Retina (tissue), 1 donor: Measurements from ENCODE around the gene NQO1.

Experiments used
- DNase-seq: peaks from one replicate; pipeline ENCODE4 v3.0.0-alpha.2; 2016

Gene NQO1

DNA sequence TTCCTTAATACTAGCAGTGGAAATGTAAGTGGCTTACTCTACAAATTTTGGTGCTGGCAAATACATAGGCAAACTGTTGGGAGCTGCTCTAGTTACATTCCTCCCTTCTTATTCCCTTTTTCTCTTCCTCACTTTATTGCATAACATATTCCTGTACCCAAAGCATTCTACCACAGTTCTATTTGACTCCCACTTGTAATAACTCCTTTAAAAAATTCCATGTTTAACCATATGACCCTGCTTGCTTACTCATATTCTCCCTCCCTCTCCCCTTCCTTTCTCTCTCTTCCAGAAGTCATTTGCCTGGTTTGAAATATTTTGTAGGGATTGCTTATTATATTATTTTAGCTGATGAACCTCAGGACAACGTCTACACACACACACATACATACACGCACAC is 22.7 kb downstream of the NQO1 start:
- DNase-seq, result no peak

DNA sequence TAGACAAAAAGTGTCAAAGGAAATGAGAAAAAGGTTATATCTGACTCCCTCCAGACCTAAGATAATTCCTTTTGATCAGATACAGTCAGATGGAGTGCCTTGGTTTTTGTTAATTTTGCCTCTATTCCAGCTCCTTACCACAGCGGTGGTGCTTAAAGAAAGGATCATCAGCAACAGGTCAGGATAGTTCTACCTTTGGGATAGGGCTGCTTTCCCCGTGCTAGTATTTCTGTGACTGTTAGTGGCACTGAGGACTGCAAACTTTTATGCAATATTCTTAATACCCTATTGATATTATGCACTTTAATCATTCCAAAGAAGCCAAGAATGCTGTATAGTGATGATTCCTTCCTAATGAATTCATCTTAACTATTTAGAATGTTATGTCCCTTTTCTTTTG is 24.5 kb downstream of the NQO1 start:
- DNase-seq, result no peak

DNA sequence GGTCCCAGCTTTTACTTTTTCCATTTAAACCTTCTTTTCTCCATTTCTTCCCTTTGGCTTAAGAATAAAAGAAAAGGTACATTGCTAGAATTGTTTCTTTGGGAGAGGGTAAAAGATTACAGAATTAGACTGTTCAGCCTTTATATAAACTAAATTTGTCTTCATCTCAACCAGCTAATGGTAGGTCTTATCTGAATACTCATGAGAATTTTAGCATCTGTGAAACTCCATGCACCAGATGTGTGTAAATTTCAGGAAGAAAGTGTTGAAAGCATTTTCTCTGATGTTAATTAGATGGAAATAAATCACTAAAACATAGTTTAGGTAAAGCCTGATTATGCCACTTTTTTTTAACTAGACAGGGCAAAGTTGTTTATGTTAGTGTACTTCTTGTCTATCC is 24.9 kb downstream of the NQO1 start:
- DNase-seq, result no peak

DNA sequence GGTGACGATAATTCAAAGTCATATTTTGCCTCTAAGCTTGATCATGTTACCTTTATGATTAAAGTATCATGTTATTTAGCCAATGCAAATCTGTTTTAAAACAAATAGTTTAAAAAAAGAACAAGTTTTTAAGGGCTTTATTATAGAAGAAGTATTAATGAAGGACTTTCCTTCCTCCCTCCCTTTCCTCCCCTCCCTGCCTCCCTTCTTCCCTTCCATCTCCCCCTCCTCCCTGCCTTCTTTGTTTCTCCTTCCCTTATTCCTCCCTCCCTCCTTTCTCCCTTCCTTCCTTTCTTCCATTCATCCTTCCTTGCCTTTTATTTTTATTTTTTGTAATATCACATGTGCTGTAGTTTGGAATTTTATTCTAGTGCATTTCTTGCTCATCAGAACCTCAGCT is 26.4 kb downstream of the NQO1 start:
- no peak for DNase-seq

DNA sequence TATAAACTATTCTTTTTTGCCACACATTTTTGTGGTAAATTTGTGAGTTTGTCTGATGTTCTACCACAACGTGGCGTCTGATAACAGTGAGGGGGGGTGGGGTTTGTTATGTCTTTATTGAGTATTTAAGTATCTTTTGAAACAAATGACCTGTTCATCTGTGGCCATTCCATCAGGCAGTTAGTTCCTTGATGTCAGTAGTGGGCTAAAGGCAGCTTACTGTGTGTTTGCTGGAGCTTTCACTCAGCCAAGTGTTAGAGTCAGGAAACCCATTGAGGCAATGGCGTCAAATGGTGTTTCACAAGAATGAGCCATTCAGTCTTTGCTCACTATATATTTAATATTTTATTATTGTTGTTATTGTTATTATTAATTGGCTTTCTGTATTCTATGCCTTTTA is 28.0 kb downstream of the NQO1 start:
- no peak for DNase-seq

DNA sequence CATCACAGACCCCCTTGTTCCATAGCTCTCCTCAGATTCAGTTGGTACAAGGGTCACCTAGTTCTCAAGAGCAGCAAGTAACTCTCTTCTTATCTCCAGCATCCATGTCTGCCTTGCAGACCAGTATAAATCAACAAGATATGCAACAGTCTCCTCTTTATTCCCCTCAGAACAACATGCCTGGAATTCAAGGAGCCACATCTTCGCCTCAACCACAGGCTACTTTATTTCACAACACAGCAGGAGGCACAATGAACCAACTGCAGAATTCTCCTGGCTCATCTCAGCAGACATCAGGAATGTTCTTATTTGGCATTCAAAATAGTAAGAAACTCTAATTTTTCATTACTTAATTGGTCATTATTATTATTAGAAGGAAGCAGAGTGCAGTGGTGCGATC is 32.4 kb downstream of the NQO1 start:
- DNase-seq, result no peak

DNA sequence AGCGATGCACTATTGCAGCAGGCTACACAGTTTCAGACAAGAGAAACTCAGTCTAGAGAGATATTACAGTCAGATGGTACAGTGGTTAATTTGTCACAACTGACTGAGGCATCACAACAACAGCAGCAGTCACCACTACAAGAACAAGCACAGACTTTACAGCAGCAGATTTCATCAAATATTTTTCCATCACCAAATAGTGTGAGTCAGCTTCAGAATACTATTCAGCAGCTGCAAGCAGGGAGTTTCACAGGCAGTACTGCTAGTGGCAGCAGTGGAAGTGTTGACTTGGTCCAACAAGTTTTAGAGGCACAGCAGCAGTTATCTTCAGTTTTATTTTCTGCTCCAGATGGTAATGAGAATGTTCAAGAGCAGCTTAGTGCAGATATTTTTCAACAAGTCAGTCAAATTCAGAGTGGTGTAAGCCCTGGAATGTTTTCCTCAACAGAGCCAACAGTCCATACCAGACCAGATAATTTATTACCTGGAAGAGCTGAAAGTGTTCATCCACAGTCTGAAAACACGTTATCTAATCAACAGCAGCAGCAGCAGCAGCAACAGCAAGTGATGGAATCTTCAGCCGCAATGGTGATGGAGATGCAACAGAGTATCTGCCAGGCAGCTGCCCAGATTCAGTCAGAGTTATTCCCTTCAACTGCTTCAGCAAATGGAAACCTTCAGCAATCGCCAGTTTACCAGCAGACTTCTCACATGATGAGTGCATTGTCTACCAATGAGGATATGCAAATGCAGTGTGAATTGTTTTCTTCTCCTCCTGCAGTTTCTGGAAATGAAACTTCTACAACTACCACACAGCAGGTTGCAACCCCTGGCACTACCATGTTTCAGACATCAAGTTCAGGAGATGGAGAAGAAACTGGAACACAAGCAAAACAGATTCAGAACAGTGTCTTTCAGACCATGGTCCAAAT is 34.1 kb downstream of the NQO1 start:
- DNase-seq, result no peak

DNA sequence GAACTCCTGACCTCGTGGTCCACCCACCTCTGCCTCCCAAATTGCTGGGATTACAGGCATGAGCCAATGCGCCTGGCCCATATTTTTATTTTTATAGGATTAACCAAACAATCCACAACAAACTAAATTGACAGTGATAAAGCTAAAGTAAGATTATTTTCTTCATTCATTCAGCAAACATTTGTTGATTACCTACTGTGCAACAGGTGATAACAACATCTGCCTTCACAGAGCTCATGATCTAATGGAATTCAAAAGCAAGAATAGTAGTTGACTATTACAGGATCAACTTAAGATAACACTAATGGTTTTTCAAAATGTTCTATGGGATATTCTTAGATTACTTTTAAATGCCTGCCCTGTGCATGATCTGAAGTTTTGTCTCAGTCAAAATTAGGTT is 37.8 kb downstream of the NQO1 start:
- DNase-seq, result no peak

DNA sequence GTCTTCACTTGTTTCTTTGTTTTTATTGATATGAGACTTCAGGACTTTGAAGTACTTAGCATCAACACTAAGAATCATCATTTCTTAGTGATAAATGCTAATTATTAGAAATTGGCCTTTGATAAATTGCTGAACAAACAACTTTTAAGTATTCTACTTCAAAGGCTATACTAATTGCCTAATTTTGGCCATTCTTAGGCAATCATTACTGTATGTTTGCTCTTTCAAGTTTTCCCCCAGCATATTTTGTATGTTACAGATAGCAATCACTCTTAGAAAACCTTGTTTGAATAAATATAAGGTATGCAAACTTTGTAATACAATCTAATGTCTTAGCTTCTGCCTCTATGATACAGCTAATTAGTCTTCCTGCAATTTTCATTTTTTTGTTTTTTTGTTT is 46.0 kb downstream of the NQO1 start:
- DNase-seq, result no peak

DNA sequence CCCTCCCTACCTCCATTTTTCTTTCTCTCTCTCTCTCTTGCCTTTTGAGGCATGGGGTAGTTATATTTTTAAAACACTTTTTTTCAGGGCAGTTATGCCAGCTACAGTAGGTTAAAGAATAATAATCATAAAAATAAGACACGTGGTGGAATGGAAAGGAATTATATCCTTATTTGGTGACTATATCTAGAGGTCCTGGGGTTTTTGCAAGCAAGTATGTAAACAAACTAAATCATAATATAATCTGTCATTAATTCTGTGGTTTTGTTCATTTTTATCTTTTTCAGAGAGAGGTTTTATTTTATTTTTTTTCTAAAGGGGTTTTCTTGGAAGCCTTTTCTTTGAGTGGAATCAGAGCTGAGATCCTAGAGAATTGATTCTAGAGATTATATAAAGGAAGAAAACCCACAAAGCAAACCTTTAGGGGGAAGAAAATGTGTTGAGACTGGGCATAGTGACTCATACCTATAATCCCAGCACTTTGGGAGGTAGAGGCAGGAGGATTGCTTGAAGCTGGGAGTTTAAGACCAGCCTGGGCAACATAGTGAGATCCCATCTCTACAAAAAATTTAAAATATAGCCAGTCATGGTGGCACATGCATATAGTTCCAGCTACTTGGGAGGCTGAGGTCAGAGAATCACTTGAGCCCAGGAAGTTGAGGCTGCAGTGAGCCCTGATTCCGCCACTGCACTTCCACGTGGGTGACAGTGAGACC is 53.2 kb downstream of the NQO1 start:
- DNase-seq, result no peak

DNA sequence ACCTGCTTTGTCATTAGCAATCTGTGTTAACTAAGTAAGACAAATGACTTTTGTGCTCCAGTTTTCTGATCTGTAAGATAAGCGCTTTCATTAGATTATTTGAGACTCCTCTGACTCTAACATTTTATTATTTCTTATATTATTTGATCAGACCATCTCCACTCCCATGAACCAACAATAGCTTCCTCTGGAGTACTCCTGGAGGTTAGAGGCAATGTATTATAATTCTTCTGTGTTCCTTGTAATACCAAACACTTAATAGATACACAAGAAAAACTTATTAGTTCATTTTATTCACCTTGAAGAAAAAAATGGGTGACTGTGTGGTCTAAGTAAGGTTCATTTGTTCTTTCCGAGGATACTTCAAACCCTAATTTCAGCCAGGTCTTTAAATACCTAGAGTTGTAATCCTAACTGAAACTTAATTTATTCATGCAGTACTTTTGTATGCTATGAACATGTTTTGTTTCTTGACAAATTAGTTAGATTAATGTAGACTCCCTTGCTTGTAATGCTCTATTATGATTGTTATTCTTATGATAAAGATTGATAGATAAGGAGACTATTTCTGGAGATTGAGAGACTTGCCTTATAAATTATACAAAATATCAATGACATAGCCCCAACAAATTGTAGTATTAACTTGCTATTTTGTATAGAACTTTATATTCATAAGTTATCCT is 53.9 kb downstream of the NQO1 start:
- DNase-seq, result no peak

DNA sequence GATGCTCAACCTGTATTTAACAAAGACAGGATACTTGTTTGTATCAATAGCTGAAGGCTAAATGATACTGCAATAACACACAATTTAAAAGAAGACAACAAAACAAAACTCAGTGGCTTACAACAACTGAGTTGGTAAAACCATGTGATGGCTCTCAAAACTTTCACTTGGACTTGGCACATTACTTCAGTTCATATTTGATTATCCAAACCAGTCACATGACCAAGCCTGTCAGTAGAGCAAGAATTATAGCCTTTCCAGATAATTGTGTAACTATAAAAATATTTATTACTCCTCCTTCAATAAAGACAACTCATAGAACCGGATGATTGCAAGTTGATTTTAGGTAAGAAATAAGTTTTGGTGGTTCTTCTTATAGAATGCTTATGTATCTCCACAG is 56.8 kb downstream of the NQO1 start:
- no peak for DNase-seq

DNA sequence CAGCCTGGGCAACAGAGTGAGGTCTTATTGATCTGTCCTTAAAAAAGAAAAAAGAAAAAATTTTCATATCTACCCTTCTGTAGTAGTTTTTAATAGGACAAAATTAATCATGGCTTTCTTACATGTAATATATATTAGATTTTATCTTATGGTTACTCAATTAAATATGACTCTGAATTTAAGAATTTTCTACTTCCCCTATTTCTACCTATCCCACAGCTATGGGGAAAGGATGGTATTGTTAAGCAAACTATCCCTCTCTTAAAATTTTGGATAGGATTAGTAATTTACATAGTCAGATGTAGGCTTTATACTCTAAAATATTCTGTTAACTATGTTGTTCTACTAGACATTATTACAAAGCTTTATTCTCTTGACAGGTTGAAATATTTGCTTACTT is 62.5 kb downstream of the NQO1 start:
- no peak for DNase-seq

DNA sequence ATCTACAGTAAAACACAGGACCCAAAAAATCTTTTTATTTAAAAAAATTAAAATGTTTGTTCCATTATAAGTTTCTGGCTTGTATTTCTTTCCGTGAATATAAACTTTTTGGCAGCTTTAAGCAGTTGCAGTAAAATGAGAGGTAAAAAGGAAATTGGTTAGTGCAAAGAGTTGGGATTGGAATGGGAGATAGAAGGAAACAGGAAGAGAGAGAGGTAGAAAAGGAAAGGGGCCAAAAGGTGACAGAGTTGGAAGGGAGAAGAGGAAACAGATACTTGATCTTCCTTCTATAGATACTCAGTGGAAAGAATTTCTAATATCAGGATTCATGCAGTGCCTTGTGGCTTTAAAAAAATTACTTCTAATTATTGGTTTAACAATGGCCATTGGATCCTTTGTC is 63.5 kb downstream of the NQO1 start:
- DNase-seq, result no peak

DNA sequence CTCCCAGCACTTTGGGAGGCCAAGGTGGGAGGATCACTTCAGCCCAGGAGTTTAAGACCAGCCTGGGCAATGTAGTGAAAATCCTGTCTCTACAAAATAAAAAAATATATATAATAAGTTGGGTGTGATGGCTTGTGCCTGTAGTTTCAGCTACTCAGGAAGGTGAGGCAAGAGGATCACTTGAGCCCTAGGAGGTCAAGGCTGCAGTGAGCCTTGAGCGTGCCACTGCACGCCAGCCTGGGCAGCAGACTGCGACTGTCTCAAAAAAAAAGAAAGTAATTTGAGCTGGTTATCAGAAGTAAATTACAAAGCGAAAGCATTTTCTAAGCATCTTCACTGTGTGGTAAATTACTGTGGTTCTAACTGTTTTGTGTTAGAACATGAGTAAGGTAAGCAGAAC is 66.2 kb downstream of the NQO1 start:
- no peak for DNase-seq
